NCI-H345 treated with DMSO at 0.1 percent for 48 hours (cell line): ENCODE measurements around the gene SEMA3A.
"Not testable (repeated sequence)": the region's sequence is repeated elsewhere in the genome, so short reads cannot be mapped to it uniquely, and the experiment has no call there.

ENCODE experiments used
- DNase-seq: peaks from one replicate; lab custom pipeline; 2025; ENCODE audit not compliant: unreplicated experiment; lab: John Stamatoyannopoulos, UW

Gene SEMA3A

GRCh38 chr7:84154991-84155781, 39.4 kb downstream of the SEMA3A start:
- DNase-seq: no peak

GRCh38 chr7:84152995-84153394, 41.6 kb downstream of the SEMA3A start:
- DNase-seq: no peak

- DNase-seq: not testable (repeated sequence)
Measured at GRCh38 chr7:84150370-84150769, 44.2 kb downstream of the SEMA3A start.

- no peak for DNase-seq
Measured at GRCh38 chr7:84149573-84149972, 45.0 kb downstream of the SEMA3A start.

- DNase-seq: no peak
Measured at GRCh38 chr7:84145892-84146291, 48.7 kb downstream of the SEMA3A start.

GRCh38 chr7:84144935-84145334, 49.7 kb downstream of the SEMA3A start:
- no peak for DNase-seq

GRCh38 chr7:84144480-84144879, 50.1 kb downstream of the SEMA3A start:
- no peak for DNase-seq

- no peak for DNase-seq
Measured at GRCh38 chr7:84142726-84143125, 51.9 kb downstream of the SEMA3A start.

- no peak for DNase-seq
Measured at GRCh38 chr7:84139986-84140729, 54.4 kb downstream of the SEMA3A start.

- DNase-seq: no peak
Measured at GRCh38 chr7:84138411-84138810, 56.2 kb downstream of the SEMA3A start.

- no peak for DNase-seq
Measured at GRCh38 chr7:84137812-84138211, 56.8 kb downstream of the SEMA3A start.

GRCh38 chr7:84136809-84137208, 57.8 kb downstream of the SEMA3A start:
- no peak for DNase-seq

GRCh38 chr7:84136336-84136735, 58.3 kb downstream of the SEMA3A start:
- no peak for DNase-seq

- DNase-seq: no peak
Measured at GRCh38 chr7:84134169-84134568, 60.4 kb downstream of the SEMA3A start.

GRCh38 chr7:84125654-84126053, 68.9 kb downstream of the SEMA3A start:
- DNase-seq: no peak

- DNase-seq: no peak
Measured at GRCh38 chr7:84123965-84124547, 70.5 kb downstream of the SEMA3A start.

- no peak for DNase-seq
Measured at GRCh38 chr7:84122582-84123360, 71.8 kb downstream of the SEMA3A start.

- no peak for DNase-seq
Measured at GRCh38 chr7:84117304-84117703, 77.3 kb downstream of the SEMA3A start.

GRCh38 chr7:84113906-84114850, 80.4 kb downstream of the SEMA3A start:
- DNase-seq: no peak

- no peak for DNase-seq
Measured at GRCh38 chr7:84113286-84113685, 81.3 kb downstream of the SEMA3A start.
